22Rv1 (cell line): ENCODE results near the gene ADAMTS2.

ENCODE experiments used
- ZFX ChIP-seq: fragments of 450-650 bp; IDR thresholded peaks from 2 replicates; pipeline ENCODE4 v1.6.1; 2017; ENCODE audit warnings: antibody characterized with exemption, borderline replicate concordance
- TF ChIP-seq, protein P1 (sequence below): fragments of 450-650 bp; IDR thresholded peaks from 2 replicates; pipeline ENCODE4 v1.5.1; 2017; ENCODE audit warnings: mild to moderate bottlenecking

DNA sequence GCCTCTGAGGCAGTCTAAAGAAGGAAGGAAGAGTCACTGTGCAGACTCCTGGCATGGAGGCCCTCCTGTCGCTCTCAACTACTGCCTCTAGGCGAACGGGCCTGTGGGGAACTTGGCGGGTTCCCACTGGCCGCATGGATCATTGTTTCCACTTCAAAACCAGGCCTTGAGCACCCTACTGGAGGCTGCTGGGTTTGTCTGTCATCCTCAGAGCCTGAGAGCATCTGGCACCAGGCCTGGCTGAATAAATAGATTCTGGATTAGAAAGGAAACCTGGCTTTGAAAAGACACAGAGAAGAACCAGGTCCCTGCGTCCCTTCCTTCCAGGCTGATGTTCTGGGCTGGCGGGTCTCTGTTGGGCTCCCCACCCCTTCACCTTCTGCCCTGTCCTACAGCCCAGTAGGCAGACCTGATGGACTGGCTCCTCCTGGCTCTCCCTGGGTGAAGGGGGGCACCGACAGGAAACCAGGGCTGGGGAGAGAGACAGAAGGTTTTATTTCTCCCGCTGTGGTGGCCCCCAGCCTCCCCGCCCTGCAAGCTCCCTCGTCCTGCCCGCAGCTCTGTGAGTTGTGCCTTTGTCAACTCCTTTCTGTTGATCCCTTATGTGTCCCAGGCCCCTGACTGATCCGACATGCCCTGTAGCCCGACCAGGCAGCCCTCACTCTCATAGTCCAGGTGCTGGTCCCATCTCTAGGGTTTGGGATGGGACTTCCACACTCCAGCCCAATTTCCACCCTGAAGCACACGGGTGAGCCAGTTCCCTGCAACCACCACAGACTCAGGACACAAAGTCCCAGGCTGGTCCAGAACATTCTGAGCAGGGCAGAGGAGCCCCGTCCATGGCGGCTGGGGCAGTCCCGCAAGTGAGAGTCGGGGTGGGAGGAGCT, 50.1 kb downstream of the ADAMTS2 start:
- TF ChIP-seq, protein P1, sequence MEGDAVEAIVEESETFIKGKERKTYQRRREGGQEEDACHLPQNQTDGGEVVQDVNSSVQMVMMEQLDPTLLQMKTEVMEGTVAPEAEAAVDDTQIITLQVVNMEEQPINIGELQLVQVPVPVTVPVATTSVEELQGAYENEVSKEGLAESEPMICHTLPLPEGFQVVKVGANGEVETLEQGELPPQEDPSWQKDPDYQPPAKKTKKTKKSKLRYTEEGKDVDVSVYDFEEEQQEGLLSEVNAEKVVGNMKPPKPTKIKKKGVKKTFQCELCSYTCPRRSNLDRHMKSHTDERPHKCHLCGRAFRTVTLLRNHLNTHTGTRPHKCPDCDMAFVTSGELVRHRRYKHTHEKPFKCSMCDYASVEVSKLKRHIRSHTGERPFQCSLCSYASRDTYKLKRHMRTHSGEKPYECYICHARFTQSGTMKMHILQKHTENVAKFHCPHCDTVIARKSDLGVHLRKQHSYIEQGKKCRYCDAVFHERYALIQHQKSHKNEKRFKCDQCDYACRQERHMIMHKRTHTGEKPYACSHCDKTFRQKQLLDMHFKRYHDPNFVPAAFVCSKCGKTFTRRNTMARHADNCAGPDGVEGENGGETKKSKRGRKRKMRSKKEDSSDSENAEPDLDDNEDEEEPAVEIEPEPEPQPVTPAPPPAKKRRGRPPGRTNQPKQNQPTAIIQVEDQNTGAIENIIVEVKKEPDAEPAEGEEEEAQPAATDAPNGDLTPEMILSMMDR = no peak
- TF ChIP-seq ZFX = no peak
